Mesenchymal stem cell (in vitro differentiated cells and primary cell): ENCODE data around the gene TMEM127.

ENCODE experiments used
- DNase-seq: peaks from one replicate; pipeline ENCODE4 v3.0.0-alpha.2; 2013
- H2AFZ ChIP-seq: one replicate; pipeline ENCODE4 v1.6.1; 2013; ENCODE audit warnings: low read depth, mild to moderate bottlenecking, control low read depth, inconsistent platforms, low read length, moderate library complexity
- H2AK5ac ChIP-seq: 2 replicates; pipeline ENCODE4 v1.6.1; 2013; ENCODE audit warnings: low read length, moderate library complexity, mild to moderate bottlenecking, inconsistent platforms; ENCODE audit not compliant: severe bottlenecking
- H2BK120ac ChIP-seq: one replicate; pipeline ENCODE4 v1.6.1; 2013; ENCODE audit warnings: low read depth, mild to moderate bottlenecking, inconsistent platforms, low read length, moderate library complexity
- H2BK12ac ChIP-seq, 2 experiments: one replicate each; pipeline ENCODE4 v1.6.1; 2013; ENCODE audit warnings: inconsistent platforms in 2 of 2, low read length in 2 of 2, mild to moderate bottlenecking in 2 of 2, moderate library complexity in 2 of 2, control low read depth in 1 of 2
- H2BK15ac ChIP-seq: one replicate; pipeline ENCODE4 v1.6.1; 2013; ENCODE audit warnings: mild to moderate bottlenecking, low read depth, inconsistent platforms; ENCODE audit not compliant: poor library complexity, severe bottlenecking
- H2BK5ac ChIP-seq: 2 replicates; pipeline ENCODE4 v1.6.1; 2013; ENCODE audit warnings: low read depth, mild to moderate bottlenecking, low read length, control low read depth, inconsistent platforms; ENCODE audit not compliant: poor library complexity, severe bottlenecking
- H3K14ac ChIP-seq, 2 experiments: one replicate each; pipeline ENCODE4 v1.6.1; 2013; ENCODE audit warnings: inconsistent platforms in 2 of 2, low read length in 2 of 2, control low read depth in 1 of 2, mild to moderate bottlenecking in 1 of 2, moderate library complexity in 1 of 2
- H3K18ac ChIP-seq, 2 experiments: one replicate each; pipeline ENCODE4 v1.6.1; 2013; ENCODE audit warnings: inconsistent platforms in 2 of 2, low read length in 2 of 2, control low read depth in 1 of 2, low read depth in 1 of 2, mild to moderate bottlenecking in 1 of 2
- H3K23ac ChIP-seq, 2 experiments: one replicate each; pipeline ENCODE4 v1.6.1; 2013; ENCODE audit warnings: inconsistent platforms in 2 of 2, low read length in 2 of 2, mild to moderate bottlenecking in 2 of 2, moderate library complexity in 2 of 2, control low read depth in 1 of 2
- H3K27ac ChIP-seq: 2 replicates; pipeline ENCODE4 v1.5.1; 2013; ENCODE audit warnings: mild to moderate bottlenecking, moderate library complexity, low read length, control low read depth, inconsistent platforms; ENCODE audit not compliant: poor library complexity, severe bottlenecking
- H3K27me3 ChIP-seq, 2 experiments: 2 replicates each; pipeline versions ENCODE4 v1.6.1 to v1.7.0; 2013; ENCODE audit warnings: low read length in 2 of 2, mild to moderate bottlenecking in 2 of 2, moderate library complexity in 2 of 2, control low read depth in 1 of 2, inconsistent platforms in 1 of 2; ENCODE audit not compliant: control insufficient read depth in 1 of 2, insufficient read depth in 1 of 2
- H3K36me3 ChIP-seq, 2 experiments: 2 replicates each; pipeline versions ENCODE4 v1.6.1 to v1.7.0; 2013; ENCODE audit warnings: low read length in 2 of 2, control low read depth in 1 of 2, inconsistent platforms in 1 of 2, low read depth in 1 of 2, mild to moderate bottlenecking in 1 of 2; ENCODE audit not compliant: insufficient read depth in 2 of 2, control insufficient read depth in 1 of 2
- H3K4ac ChIP-seq, 2 experiments: one replicate each; pipeline ENCODE4 v1.6.1; 2013; ENCODE audit warnings: inconsistent platforms in 2 of 2, low read length in 2 of 2, mild to moderate bottlenecking in 2 of 2, moderate library complexity in 2 of 2, control low read depth in 1 of 2, low read depth in 1 of 2
- H3K4me1 ChIP-seq: 2 replicates; pipeline ENCODE4 v1.6.1; 2013; ENCODE audit warnings: low read depth, low read length, control low read depth; ENCODE audit not compliant: control insufficient read depth, insufficient read depth
- H3K4me2 ChIP-seq: 2 replicates; pipeline ENCODE4 v1.6.1; 2013; ENCODE audit warnings: low read length, mild to moderate bottlenecking, inconsistent platforms; ENCODE audit not compliant: poor library complexity, severe bottlenecking
- H3K4me3 ChIP-seq, 2 experiments: 2 replicates each; pipeline versions ENCODE4 v1.5.1 to v1.7.0; 2013; ENCODE audit warnings: low read length in 2 of 2, mild to moderate bottlenecking in 2 of 2, control low read depth in 1 of 2, low read depth in 1 of 2; ENCODE audit not compliant: insufficient read depth in 1 of 2
- H3K79me1 ChIP-seq: replicated peaks from 2 replicates; pipeline ENCODE4 v1.6.1; 2013; ENCODE audit warnings: mild to moderate bottlenecking, control low read depth, low read length, inconsistent platforms; ENCODE audit not compliant: poor library complexity, severe bottlenecking
- H3K9ac ChIP-seq: 2 replicates; pipeline ENCODE4 v1.7.0; 2013; ENCODE audit warnings: mild to moderate bottlenecking, low read length, moderate library complexity
- H3K9me3 ChIP-seq: 2 replicates; pipeline ENCODE4 v1.7.0; 2013; ENCODE audit warnings: mild to moderate bottlenecking, low read length; ENCODE audit not compliant: control insufficient read depth
- H4K8ac ChIP-seq: one replicate; pipeline ENCODE4 v1.6.1; 2013; ENCODE audit warnings: inconsistent platforms, mild to moderate bottlenecking, low read length, moderate library complexity
- H4K91ac ChIP-seq: one replicate; pipeline ENCODE4 v1.6.1; 2013; ENCODE audit warnings: mild to moderate bottlenecking, low read length, inconsistent platforms
- WGBS: methylation state at CpG from one replicate; pipeline ENCODE4 v1.1.7; 2013; ENCODE audit warnings: mixed read lengths; 5-methylcytosine and 5-hydroxymethylcytosine counted together

Gene TMEM127

GRCh38 chr2:96209011-96209728 lies 56.6 kb downstream of the TMEM127 start:
- H3K4me1 ChIP-seq: peaks cover 10% of the 10 kb centered on the region
- 8% methylated on average over 16 of the region's 21 CpGs for WGBS

GRCh38 chr2:96208143-96209010 lies 57.4 kb downstream of the TMEM127 start, which contains the start of gene STARD7:
TSS of gene STARD7 (minus strand) at chr2:96208827. CDS start at chr2:96208434, 393 bp downstream.
- peak within 1 kb of the TSS in 1 of 2 experiments; percentile 89 for H3K23ac ChIP-seq
- peak within 1 kb of the TSS; percentile 92 to 97 for H3K18ac ChIP-seq
- peak within 1 kb of the TSS; percentile 64 for H4K91ac ChIP-seq
- H3K4me2 ChIP-seq: peak within 1 kb of the TSS; percentile 92
- peaks cover 26% of the 10 kb centered on the region for H3K79me1 ChIP-seq
- H3K4me3 ChIP-seq: peak within 1 kb of the TSS; percentile 89
- H3K14ac ChIP-seq: peak within 1 kb of the TSS in 1 of 2 experiments; percentile 95
- H2BK5ac ChIP-seq: peak within 1 kb of the TSS; percentile 90
- H3K27ac ChIP-seq: peak within 1 kb of the TSS; percentile 94
- no peaks in the 10 kb centered on the region for H3K9me3 ChIP-seq
- peak; percentile 97 for DNase-seq
- peak within 1 kb of the TSS; percentile 93 for H3K9ac ChIP-seq
- peak within 1 kb of the TSS; percentile 27 for H2BK120ac ChIP-seq
- peak within 1 kb of the TSS; percentile 57 to 99 for H3K4ac ChIP-seq
- H3K36me3 ChIP-seq: peaks cover 0 to 5% of the 10 kb centered on the region in 2 experiments
- H2AFZ ChIP-seq: peak within 1 kb of the TSS; percentile 96
- WGBS: under 1% methylated on average over 90 of the region's 100 CpGs
- H3K27me3 ChIP-seq: no peaks in the 10 kb centered on the region
- H2AK5ac ChIP-seq: peak within 1 kb of the TSS; percentile 10
- peaks cover 10% of the 10 kb centered on the region for H3K4me1 ChIP-seq
- H2BK15ac ChIP-seq: peak within 1 kb of the TSS; percentile 86
- H4K8ac ChIP-seq: peak within 1 kb of the TSS; percentile 91
- no peak within 1 kb of the TSS for H2BK12ac ChIP-seq

More at GRCh38 chr2:96209011-96209728, 56.6 kb downstream of the TMEM127 start:
- peak overlapping the region; percentile 10 for H2AK5ac ChIP-seq
- H3K4ac ChIP-seq: peak overlapping the region in 1 of 2 experiments; percentile 37
- H4K8ac ChIP-seq: peak overlapping the region; percentile 91
- H3K14ac ChIP-seq: no peak overlapping the region
- peak overlapping the region; percentile 93 for H3K9ac ChIP-seq
- H2AFZ ChIP-seq: no peak overlapping the region
- H3K4me2 ChIP-seq: peak overlapping the region; percentile 75
- H3K9me3 ChIP-seq: no peaks in the 10 kb centered on the region
- H2BK120ac ChIP-seq: no peak overlapping the region
- H3K18ac ChIP-seq: peak overlapping the region in 1 of 2 experiments; percentile 75
- H2BK5ac ChIP-seq: peak overlapping the region; percentile 70
- peak overlapping the region; percentile 89 for H3K4me3 ChIP-seq
- no peak overlapping the region for H3K27ac ChIP-seq
- peaks cover 28% of the 10 kb centered on the region for H3K79me1 ChIP-seq
- no peak overlapping the region for H2BK12ac ChIP-seq
- peaks cover 0 to 7% of the 10 kb centered on the region in 2 experiments for H3K36me3 ChIP-seq
- no peak overlapping the region for H2BK15ac ChIP-seq
- no peak for DNase-seq
- no peak overlapping the region for H4K91ac ChIP-seq
- no peak overlapping the region for H3K23ac ChIP-seq
- no peaks in the 10 kb centered on the region for H3K27me3 ChIP-seq

- H3K4ac ChIP-seq: no peak overlapping the region
- no peak overlapping the region for H2AK5ac ChIP-seq
- H4K8ac ChIP-seq: no peak overlapping the region
- peak overlapping the region; percentile 69 for H3K27ac ChIP-seq
- no peak overlapping the region for H4K91ac ChIP-seq
- peaks cover 20% of the 10 kb centered on the region for H3K79me1 ChIP-seq
- H3K9ac ChIP-seq: peak overlapping the region; percentile 93
- no peaks in the 10 kb centered on the region for H3K9me3 ChIP-seq
- H3K27me3 ChIP-seq: no peaks in the 10 kb centered on the region
- no peak for DNase-seq
- peaks cover 0 to under 1% of the 10 kb centered on the region in 2 experiments for H3K36me3 ChIP-seq
- H3K23ac ChIP-seq: no peak overlapping the region
- no peak overlapping the region for H3K14ac ChIP-seq
- H2BK12ac ChIP-seq: no peak overlapping the region
- no peak overlapping the region for H2BK15ac ChIP-seq
- no peak overlapping the region for H2BK120ac ChIP-seq
- H3K4me1 ChIP-seq: peaks cover 10% of the 10 kb centered on the region
- peak overlapping the region in 1 of 2 experiments; percentile 81 for H3K18ac ChIP-seq
- H2AFZ ChIP-seq: no peak overlapping the region
- under 1% methylated on average over 12 of the region's 12 CpGs for WGBS
- peak overlapping the region; percentile 92 for H3K4me2 ChIP-seq
- H3K4me3 ChIP-seq: peak overlapping the region; percentile 89
- no peak overlapping the region for H2BK5ac ChIP-seq
These were observed 58.0 kb downstream of the TMEM127 start for GRCh38 chr2:96207774-96208142.
